Subcutaneous adipose tissue (tissue), 4 donors: ENCODE data around the gene FN3KRP. TPM values are rescaled to one million over a fixed set of nuclear protein-coding genes. Genes with fewer than 3 reads are reported as not detected.

Source experiments
- CTCF ChIP-seq: fragments of 450-650 bp; IDR thresholded peaks from one replicate; pipeline ENCODE4 v1.5.1; 2016; ENCODE audit warnings: low read depth, mild to moderate bottlenecking, control low read depth, antibody characterized with exemption, moderate library complexity
- total RNA-seq, 4 donors: library from RNA; depleted of rRNA; stranded (reverse); fragments of >200 nt; gene quantifications; one replicate each; pipeline ENCODE4 v1.1.0, GENCODE V29; 2016

The FN3KRP gene
- total RNA-seq, 4 donors from 2014 or later = 10.0 to 23.9 (median 12.1) TPM

- no peak for TF ChIP-seq CTCF
Measured at GRCh38 chr17:82713071-82713723, 3.3 kb upstream of the FN3KRP start.

- no peak for TF ChIP-seq CTCF
Measured at GRCh38 chr17:82718986-82719685, 2.6 kb downstream of the FN3KRP start.

- no peak for TF ChIP-seq CTCF
Measured at GRCh38 chr17:82720204-82720603, 3.7 kb downstream of the FN3KRP start.

- TF ChIP-seq CTCF = no peak
Measured at GRCh38 chr17:82722341-82723013, 6.0 kb downstream of the FN3KRP start.

GRCh38 chr17:82723169-82723807 is 6.8 kb downstream of the FN3KRP start:
- no peak for TF ChIP-seq CTCF

- TF ChIP-seq CTCF = no peak
Measured at GRCh38 chr17:82726427-82726826, 9.9 kb downstream of the FN3KRP start.
